ENCODE data around the gene RFFL. TPM values are rescaled to one million over a fixed set of nuclear protein-coding genes. Genes with fewer than 3 reads are reported as not detected.
A peak's percentile ranks its signal among the peaks of the same experiment; 100 is the strongest.

Gene RFFL
- total and polyA plus RNA-seq, 8 donors: 19.6 to 42.0 (median 22.2) TPM

DNA sequence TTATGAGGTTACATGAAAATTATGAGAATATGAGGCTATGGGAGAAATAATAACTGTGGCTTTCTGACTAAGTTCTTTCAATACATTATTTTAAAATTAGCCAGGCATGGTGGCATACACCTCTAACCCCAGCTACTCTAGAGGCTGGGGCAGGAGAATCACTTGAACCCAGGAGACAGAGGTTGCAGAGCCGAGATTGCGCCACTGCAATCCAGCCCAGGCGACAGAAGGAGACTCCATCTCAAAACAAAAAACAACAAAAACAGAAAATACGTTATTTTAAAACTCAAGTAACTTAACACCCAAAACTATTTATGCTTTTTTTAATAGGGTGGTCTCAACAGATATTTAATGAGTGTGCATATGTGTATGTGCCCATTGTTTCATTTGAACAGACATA lies 2.4 kb upstream of the RFFL start:
- ATAC-seq (no peak), DNase-seq (no peak)
- Histone ChIP-seq H3K27ac (no peak overlapping the region), H3K4me1 (peaks cover 6 to 43% of the 10 kb centered on the region in 2 donors), H3K36me3 (peaks cover 0 to 8% of the 10 kb centered on the region in 2 donors), H3K4me3 (no peak overlapping the region), H3K9me3 (no peaks in the 10 kb centered on the region), H3K27me3 (no peaks in the 10 kb centered on the region)
- no peak for TF ChIP-seq CTCF (IDR thresholded peaks at IDR 0.05)
- intact Hi-C loops (cut with DNase I): no loop called here

- no peaks in the 10 kb centered on the region for H3K27me3 ChIP-seq
- peaks cover 0 to 10% of the 10 kb centered on the region in 2 donors for H3K36me3 ChIP-seq
- peaks cover 6 to 43% of the 10 kb centered on the region in 2 donors for H3K4me1 ChIP-seq
- H3K4me3 ChIP-seq: no peak overlapping the region
- DNase-seq: no peak
- intact Hi-C loops (cut with DNase I): no loop called here
- ATAC-seq: no peak
- peak overlapping the region; percentile 84 to 91 for H3K27ac ChIP-seq
- H3K9me3 ChIP-seq: no peaks in the 10 kb centered on the region
- no peak for TF ChIP-seq CTCF (IDR thresholded peaks at IDR 0.05)
Observed at GRCh38 chr17:35064516-35065215, 1.2 kb upstream of the RFFL start.

DNA sequence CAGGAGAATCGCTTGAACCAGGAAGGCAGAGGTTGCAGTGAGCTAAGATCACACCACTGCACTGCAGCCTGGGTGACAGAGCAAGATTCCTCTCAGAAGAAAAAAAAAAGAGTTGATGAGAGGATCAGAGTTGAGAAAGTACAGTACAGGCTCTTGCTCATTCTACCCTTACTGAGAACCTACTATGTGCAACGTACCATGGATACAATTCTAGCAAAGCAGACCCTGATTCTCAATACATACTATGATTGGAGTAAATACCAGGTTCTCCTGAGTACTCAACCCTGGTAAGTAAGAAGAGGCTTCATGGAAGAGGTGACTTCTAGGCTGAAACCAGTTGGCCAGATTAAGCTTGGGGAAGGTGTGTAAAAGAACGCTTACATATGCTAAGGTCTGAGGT lies 1.2 kb downstream of the RFFL start:
- Histone ChIP-seq H3K4me1 (peaks cover 6 to 35% of the 10 kb centered on the region in 2 donors), H3K27ac (peak overlapping the region in 1 of 2 donors; percentile 91), H3K36me3 (peaks cover 0 to 10% of the 10 kb centered on the region in 2 donors), H3K4me3 (no peak overlapping the region), H3K27me3 (no peaks in the 10 kb centered on the region), H3K9me3 (no peaks in the 10 kb centered on the region)
- intact Hi-C loops (cut with DNase I): no loop called here
- ATAC-seq: no peak
- TF ChIP-seq CTCF (IDR thresholded peaks at IDR 0.05): no peak
- DNase-seq: no peak

DNA sequence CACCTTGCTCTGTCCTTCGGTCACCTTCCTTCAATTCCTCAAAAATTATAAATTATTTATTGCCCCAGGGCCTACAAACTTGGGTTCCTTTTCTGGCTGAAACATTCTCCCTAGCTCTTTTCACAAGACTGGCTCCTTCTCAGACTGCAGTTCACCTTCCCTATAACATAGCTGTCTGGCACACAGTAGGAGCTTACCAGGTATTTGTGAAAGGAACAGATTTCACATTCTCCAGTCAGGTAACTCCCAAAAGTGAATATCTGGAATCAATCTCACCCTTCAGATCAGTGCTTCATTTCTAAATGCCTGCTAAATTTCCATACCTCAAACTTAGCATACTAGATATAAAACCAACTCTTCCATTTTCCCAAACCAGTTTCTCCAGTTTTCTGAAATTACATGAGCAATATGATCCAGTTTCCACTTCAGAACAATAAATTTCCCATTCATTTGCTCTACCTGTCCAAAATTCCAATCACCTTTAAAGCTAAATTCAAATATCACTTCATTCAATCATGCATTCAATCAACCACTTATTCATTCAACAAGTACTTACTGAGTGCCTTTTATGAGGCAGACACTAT lies 6.1 kb downstream of the RFFL start:
- peaks cover 2 to 13% of the 10 kb centered on the region in 2 donors for H3K4me1 ChIP-seq
- DNase-seq (peak in 1 of 4 donors; percentile 28), ATAC-seq (no peak)
- no peaks in the 10 kb centered on the region for H3K9me3 ChIP-seq
- no peak overlapping the region for H3K4me3 ChIP-seq
- H3K27ac ChIP-seq: no peak overlapping the region
- TF ChIP-seq CTCF (IDR thresholded peaks at IDR 0.05): no peak
- H3K27me3 ChIP-seq: no peaks in the 10 kb centered on the region
- peaks cover 0 to 10% of the 10 kb centered on the region in 2 donors for H3K36me3 ChIP-seq
- intact Hi-C loops (cut with DNase I): no loop called here

DNA sequence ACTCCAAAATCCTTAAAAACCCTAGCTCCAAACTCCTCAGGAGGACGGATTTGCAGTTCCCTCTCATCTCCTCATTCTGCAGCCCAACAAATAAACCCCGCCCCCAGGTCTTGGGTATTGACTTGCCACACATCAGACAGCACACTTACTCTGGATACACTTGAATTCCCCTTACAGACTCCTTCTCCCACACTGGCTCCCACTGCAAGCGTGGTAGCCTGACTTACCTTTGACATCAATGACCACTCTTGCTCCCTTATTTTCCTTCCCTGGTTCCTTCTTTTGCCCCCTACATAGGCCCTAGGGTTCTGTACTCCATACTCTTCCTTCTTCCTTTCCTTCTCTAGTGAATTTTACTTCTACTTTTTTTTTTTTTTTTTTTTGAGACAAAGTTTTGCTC lies 7.5 kb downstream of the RFFL start:
- peaks cover 16 to 23% of the 10 kb centered on the region in 2 donors for H3K4me1 ChIP-seq
- TF ChIP-seq CTCF (IDR thresholded peaks at IDR 0.05): no peak
- intact Hi-C loops (cut with DNase I): no loop called here
- H3K27ac ChIP-seq: no peak overlapping the region
- no peak for ATAC-seq
- no peaks in the 10 kb centered on the region for H3K9me3 ChIP-seq
- peaks cover 0 to 3% of the 10 kb centered on the region in 2 donors for H3K36me3 ChIP-seq
- no peak for DNase-seq
- H3K4me3 ChIP-seq: no peak overlapping the region
- H3K27me3 ChIP-seq: no peaks in the 10 kb centered on the region
